Peyer's patch (tissue), 4 donors: ENCODE data around the gene OAF. TPM values are rescaled to one million over a fixed set of nuclear protein-coding genes. Genes with fewer than 3 reads are reported as not detected.
"Not testable (repeated sequence)": the region's sequence is repeated elsewhere in the genome, so short reads cannot be mapped to it uniquely, and the experiment has no call there.

Source experiments
- DNase-seq, 3 donors: peaks; one replicate each; pipeline ENCODE4 v3.0.0-alpha.2; 2017 to 2019
- H3K27ac ChIP-seq, 4 donors: fragments of 200-600 bp; sonication (generic); one replicate each; pipeline ENCODE4 v1.5.1; 2016 to 2019
- H3K27me3 ChIP-seq, 2 donors: fragments of 200-600 bp; sonication (generic); one replicate each; pipeline ENCODE4 v1.5.1; 2019
- H3K36me3 ChIP-seq, 3 donors: fragments of 200-600 bp; sonication (generic); one replicate each; pipeline ENCODE4 v1.5.1; 2016 to 2019
- H3K4me1 ChIP-seq, 4 donors: fragments of 200-600 bp; sonication (generic); one replicate each; pipeline ENCODE4 v1.5.1; 2016 to 2019
- H3K4me3 ChIP-seq, 4 donors: fragments of 200-600 bp; sonication (generic); 1 replicate in 3 of 4; 2 replicates in 1 of 4; pipeline ENCODE4 v1.5.1; 2016 to 2019; ENCODE audit warnings: mild to moderate bottlenecking in 1 of 4
- H3K9me3 ChIP-seq, 4 donors: fragments of 200-600 bp; sonication (generic); one replicate each; pipeline ENCODE4 v1.5.1; 2016 to 2019; ENCODE audit warnings: mild to moderate bottlenecking in 1 of 4
- CTCF ChIP-seq, 6 experiments: fragments of 450-650 bp in 4 of 6; fragments of 200-600 bp in 2 of 6; sonication (generic) in 1 of 6; IDR thresholded peaks; one replicate each; pipeline ENCODE4 v1.5.1; 2017 to 2019; ENCODE audit warnings: antibody characterized with exemption in 6 of 6, mild to moderate bottlenecking in 3 of 6, moderate library complexity in 1 of 6
- POLR2A ChIP-seq, 2 donors: fragments of 450-650 bp; IDR thresholded peaks; one replicate each; pipeline ENCODE4 v1.5.1; 2017; ENCODE audit warnings: antibody characterized with exemption in 2 of 2, mild to moderate bottlenecking in 2 of 2, moderate library complexity in 2 of 2
- total RNA-seq, 4 donors: library from RNA; depleted of rRNA; stranded (reverse); fragments of >200 nt; gene quantifications; one replicate each; pipeline ENCODE4 v1.1.0, GENCODE V29; 2016

OAF gene
- total RNA-seq, 4 donors from 2014 or later = 66.0 to 344 (median 228) TPM

GRCh38 chr11:120267319-120267718, 56.5 kb downstream of the OAF start:
- H3K4me3 ChIP-seq = no peak overlapping the region
- DNase-seq = no peak
- no peak overlapping the region for H3K27ac ChIP-seq
- H3K36me3 ChIP-seq = no peaks in the 10 kb centered on the region
- no peaks in the 10 kb centered on the region for H3K4me1 ChIP-seq
- TF ChIP-seq POLR2A (IDR thresholded peaks at IDR 0.05) (no peak), CTCF (IDR thresholded peaks at IDR 0.05) (no peak)
- no peaks in the 10 kb centered on the region for H3K9me3 ChIP-seq
- no peaks in the 10 kb centered on the region for H3K27me3 ChIP-seq

- no peaks in the 10 kb centered on the region for H3K9me3 ChIP-seq
- DNase-seq = no peak
Observed at GRCh38 chr11:120268686-120269085, 57.9 kb downstream of the OAF start.

GRCh38 chr11:120270386-120270785, 59.6 kb downstream of the OAF start:
- H3K27me3 ChIP-seq = no peaks in the 10 kb centered on the region
- DNase-seq = no peak
- H3K36me3 ChIP-seq = no peaks in the 10 kb centered on the region
- no peak overlapping the region for H3K4me3 ChIP-seq
- no peaks in the 10 kb centered on the region for H3K4me1 ChIP-seq
- TF ChIP-seq POLR2A (IDR thresholded peaks at IDR 0.05) (no peak), CTCF (IDR thresholded peaks at IDR 0.05) (no peak)
- H3K27ac ChIP-seq = no peak overlapping the region
- no peaks in the 10 kb centered on the region for H3K9me3 ChIP-seq

More at GRCh38 chr11:120268686-120269085, 57.9 kb downstream of the OAF start:
- no peaks in the 10 kb centered on the region for H3K36me3 ChIP-seq
- no peaks in the 10 kb centered on the region for H3K27me3 ChIP-seq
- H3K4me1 ChIP-seq = no peaks in the 10 kb centered on the region
- H3K27ac ChIP-seq = no peak overlapping the region
- TF ChIP-seq CTCF (IDR thresholded peaks at IDR 0.05) = no peak
- TF ChIP-seq POLR2A (IDR thresholded peaks at IDR 0.05) = no peak
- no peak overlapping the region for H3K4me3 ChIP-seq

GRCh38 chr11:120271672-120272071, 60.8 kb downstream of the OAF start:
- no peak for TF ChIP-seq POLR2A (IDR thresholded peaks at IDR 0.05)
- TF ChIP-seq CTCF (IDR thresholded peaks at IDR 0.05) = no peak
- H3K4me3 ChIP-seq = no peak overlapping the region
- no peak for DNase-seq
- no peaks in the 10 kb centered on the region for H3K36me3 ChIP-seq
- no peaks in the 10 kb centered on the region for H3K9me3 ChIP-seq
- H3K4me1 ChIP-seq = no peaks in the 10 kb centered on the region
- no peaks in the 10 kb centered on the region for H3K27me3 ChIP-seq
- H3K27ac ChIP-seq = no peak overlapping the region

- no peak overlapping the region for H3K27ac ChIP-seq
- H3K27me3 ChIP-seq = no peaks in the 10 kb centered on the region
- no peak overlapping the region for H3K4me3 ChIP-seq
- no peaks in the 10 kb centered on the region for H3K36me3 ChIP-seq
- no peaks in the 10 kb centered on the region for H3K9me3 ChIP-seq
- H3K4me1 ChIP-seq = no peaks in the 10 kb centered on the region
- DNase-seq = no peak
- TF ChIP-seq POLR2A (IDR thresholded peaks at IDR 0.05) (no peak), CTCF (IDR thresholded peaks at IDR 0.05) (no peak)
Observed at GRCh38 chr11:120272303-120272702, 61.5 kb downstream of the OAF start.

GRCh38 chr11:120273432-120273831, 62.6 kb downstream of the OAF start:
- DNase-seq = no peak
- no peaks in the 10 kb centered on the region for H3K9me3 ChIP-seq
- no peaks in the 10 kb centered on the region for H3K27me3 ChIP-seq
- no peaks in the 10 kb centered on the region for H3K36me3 ChIP-seq
- no peaks in the 10 kb centered on the region for H3K4me1 ChIP-seq
- TF ChIP-seq POLR2A (IDR thresholded peaks at IDR 0.05) (no peak), CTCF (IDR thresholded peaks at IDR 0.05) (no peak)
- H3K27ac ChIP-seq = no peak overlapping the region
- H3K4me3 ChIP-seq = no peak overlapping the region

- not testable (repeated sequence) for H3K27ac ChIP-seq, H3K27me3 ChIP-seq, H3K9me3 ChIP-seq, H3K4me3 ChIP-seq, DNase-seq, H3K36me3 ChIP-seq, H3K4me1 ChIP-seq
Observed at GRCh38 chr11:120273956-120274355, 63.1 kb downstream of the OAF start.
